ENCODE data around the gene TULP4.
"Not testable (repeated sequence)": the region's sequence is repeated elsewhere in the genome, so short reads cannot be mapped to it uniquely, and the experiment has no call there.

TULP4 gene

GRCh38 chr6:158438226-158438625 is 126.0 kb downstream of the TULP4 start:
- no peak for DNase-seq

GRCh38 chr6:158439255-158439654 is 127.0 kb downstream of the TULP4 start:
- DNase-seq = no peak

- no peak for DNase-seq
These were observed 129.5 kb downstream of the TULP4 start for GRCh38 chr6:158441716-158442215.

GRCh38 chr6:158442306-158442705 is 130.0 kb downstream of the TULP4 start:
- DNase-seq = no peak

- no peak for DNase-seq
These were observed 133.3 kb downstream of the TULP4 start for GRCh38 chr6:158445426-158446085.

GRCh38 chr6:158448856-158449255 is 136.6 kb downstream of the TULP4 start:
- DNase-seq = no peak

GRCh38 chr6:158452191-158452590 is 139.9 kb downstream of the TULP4 start:
- no peak for DNase-seq

- no peak for DNase-seq
These were observed 144.9 kb downstream of the TULP4 start for GRCh38 chr6:158457131-158457530.

- no peak for DNase-seq
These were observed 145.5 kb downstream of the TULP4 start for GRCh38 chr6:158457616-158458278.

- no peak for DNase-seq
These were observed 147.5 kb downstream of the TULP4 start for GRCh38 chr6:158459726-158460125.

GRCh38 chr6:158460602-158461169 is 148.4 kb downstream of the TULP4 start:
- no peak for DNase-seq

GRCh38 chr6:158461954-158462353 is 149.7 kb downstream of the TULP4 start:
- DNase-seq = no peak

GRCh38 chr6:158464483-158464882 is 152.2 kb downstream of the TULP4 start:
- no peak for DNase-seq

GRCh38 chr6:158465257-158465656 is 153.0 kb downstream of the TULP4 start:
- no peak for DNase-seq

GRCh38 chr6:158465747-158466146 is 153.5 kb downstream of the TULP4 start:
- DNase-seq = no peak

- no peak for DNase-seq
These were observed 155.7 kb downstream of the TULP4 start for GRCh38 chr6:158467923-158468322.

GRCh38 chr6:158468666-158469065 is 156.4 kb downstream of the TULP4 start:
- DNase-seq = no peak

GRCh38 chr6:158470023-158470422 is 157.8 kb downstream of the TULP4 start:
- DNase-seq = not testable (repeated sequence)

GRCh38 chr6:158471339-158471738 is 159.1 kb downstream of the TULP4 start:
- no peak for DNase-seq

GRCh38 chr6:158472447-158472846 is 160.2 kb downstream of the TULP4 start:
- no peak for DNase-seq

- no peak for DNase-seq
These were observed 162.7 kb downstream of the TULP4 start for GRCh38 chr6:158474961-158475343.

- DNase-seq = peak; percentile 94 to 95
These were observed 163.4 kb downstream of the TULP4 start for GRCh38 chr6:158475344-158476302.

GRCh38 chr6:158476389-158476788 is 164.1 kb downstream of the TULP4 start:
- DNase-seq = peak in 1 of 2 experiments; percentile 54
